Measurements from ENCODE around the gene NEK6.

GRCh38 chr9:124285903-124286291 is 28.1 kb downstream of the NEK6 start:
- TF ChIP-seq CTCF (IDR thresholded peaks at IDR 0.05 in 8 of 11, conservative IDR thresholded peaks at IDR 0.05 in 3 of 11) = no peak
- TF ChIP-seq POLR2A (IDR thresholded peaks at IDR 0.05) = no peak

Data from spleen (tissue), 7 donors.